Measurements from ENCODE around the gene MEF2D.

MEF2D gene

DNA sequence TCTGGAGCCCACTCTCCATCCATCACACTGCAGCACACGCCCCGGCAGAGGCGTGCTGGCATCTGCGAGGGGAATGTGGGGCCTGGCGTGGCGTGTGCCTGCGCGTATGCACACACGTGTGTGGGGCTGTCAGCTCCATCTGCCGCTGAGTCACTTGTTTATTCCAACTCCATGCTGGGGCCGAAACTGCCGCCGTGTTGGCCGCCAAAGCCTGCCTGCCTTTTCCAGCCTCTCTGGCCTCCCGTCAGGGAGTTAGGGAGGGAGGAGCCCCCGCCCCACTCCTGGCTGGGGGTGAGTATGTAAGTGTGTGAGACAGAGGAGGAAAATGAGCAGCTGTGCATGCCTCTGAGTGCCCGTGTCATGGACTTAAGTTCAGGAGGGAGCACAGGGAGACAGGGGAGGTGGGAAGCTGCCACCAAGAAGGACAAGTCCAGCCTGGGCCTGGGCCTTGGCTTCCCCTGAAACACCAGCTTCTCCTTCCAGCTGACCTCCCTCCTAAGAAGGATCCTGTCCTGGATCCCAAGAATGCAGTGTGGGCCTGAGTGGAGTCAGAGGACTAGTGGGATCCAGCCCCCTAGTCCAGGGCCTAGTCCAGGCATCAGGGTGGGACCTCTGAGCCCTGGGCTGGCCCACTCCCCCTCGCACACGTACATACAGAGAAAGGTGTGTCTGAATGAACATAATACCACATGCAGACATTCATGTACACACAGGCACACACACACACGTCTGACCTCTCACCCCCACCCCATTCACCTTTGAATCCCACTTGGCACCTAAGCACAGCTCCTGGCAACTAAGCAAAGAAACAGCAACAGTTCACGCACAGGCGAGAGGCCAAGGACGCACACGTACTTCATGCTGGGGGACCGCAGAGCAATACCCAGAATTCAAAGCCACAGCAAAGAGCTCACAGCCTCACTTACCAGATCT, 24.7 kb downstream of the MEF2D start:
- no peak for DNase-seq
- TF ChIP-seq, protein P1, sequence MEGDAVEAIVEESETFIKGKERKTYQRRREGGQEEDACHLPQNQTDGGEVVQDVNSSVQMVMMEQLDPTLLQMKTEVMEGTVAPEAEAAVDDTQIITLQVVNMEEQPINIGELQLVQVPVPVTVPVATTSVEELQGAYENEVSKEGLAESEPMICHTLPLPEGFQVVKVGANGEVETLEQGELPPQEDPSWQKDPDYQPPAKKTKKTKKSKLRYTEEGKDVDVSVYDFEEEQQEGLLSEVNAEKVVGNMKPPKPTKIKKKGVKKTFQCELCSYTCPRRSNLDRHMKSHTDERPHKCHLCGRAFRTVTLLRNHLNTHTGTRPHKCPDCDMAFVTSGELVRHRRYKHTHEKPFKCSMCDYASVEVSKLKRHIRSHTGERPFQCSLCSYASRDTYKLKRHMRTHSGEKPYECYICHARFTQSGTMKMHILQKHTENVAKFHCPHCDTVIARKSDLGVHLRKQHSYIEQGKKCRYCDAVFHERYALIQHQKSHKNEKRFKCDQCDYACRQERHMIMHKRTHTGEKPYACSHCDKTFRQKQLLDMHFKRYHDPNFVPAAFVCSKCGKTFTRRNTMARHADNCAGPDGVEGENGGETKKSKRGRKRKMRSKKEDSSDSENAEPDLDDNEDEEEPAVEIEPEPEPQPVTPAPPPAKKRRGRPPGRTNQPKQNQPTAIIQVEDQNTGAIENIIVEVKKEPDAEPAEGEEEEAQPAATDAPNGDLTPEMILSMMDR (IDR thresholded peaks at IDR 0.05; ENCODE audit: low read depth, low read length, missing control alignments) = no peak
- Histone ChIP-seq H3K27me3 (replicated peaks) (no peaks in the 10 kb centered on the region), H3K27ac (no peak overlapping the region), H3K4me3 (ENCODE audit: low read depth, low read length) (no peak overlapping the region), H3K36me3 (replicated peaks) (peaks cover 93% of the 10 kb centered on the region)
- in situ Hi-C loops (cut with HindIII; ENCODE audit: low pct_ligation_motif_present, low sequenced_read_pairs) = no loop called here

DNA sequence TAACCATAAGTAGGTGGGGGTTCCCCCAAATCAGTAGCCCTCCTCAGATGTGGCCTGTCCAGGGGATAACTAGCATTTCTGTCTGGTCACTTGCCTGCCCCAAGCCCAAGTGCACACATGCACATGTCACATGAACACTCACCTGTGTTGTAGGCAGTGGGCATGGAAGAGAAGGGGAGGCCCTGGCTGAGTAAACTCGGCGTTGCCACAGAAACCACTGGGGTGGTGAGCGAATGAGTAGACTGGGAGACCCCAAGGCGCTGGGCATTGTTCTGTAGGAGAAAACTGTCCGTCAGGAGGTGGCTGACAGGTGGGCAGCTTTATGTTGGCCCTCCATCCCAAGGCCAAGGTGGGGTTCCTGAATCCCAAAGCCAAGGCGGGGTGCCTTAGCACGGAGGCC, 25.6 kb downstream of the MEF2D start:
- H3K27ac ChIP-seq = no peak overlapping the region
- no peaks in the 10 kb centered on the region for H3K27me3 ChIP-seq (replicated peaks)
- DNase-seq = no peak
- in situ Hi-C loops (cut with HindIII; ENCODE audit: low pct_ligation_motif_present, low sequenced_read_pairs) = no loop called here
- peaks cover 88% of the 10 kb centered on the region for H3K36me3 ChIP-seq (replicated peaks)
- no peak overlapping the region for H3K4me3 ChIP-seq (ENCODE audit: low read depth, low read length)
- TF ChIP-seq, protein P1 (IDR thresholded peaks at IDR 0.05; ENCODE audit: low read depth, low read length, missing control alignments) = no peak

DNA sequence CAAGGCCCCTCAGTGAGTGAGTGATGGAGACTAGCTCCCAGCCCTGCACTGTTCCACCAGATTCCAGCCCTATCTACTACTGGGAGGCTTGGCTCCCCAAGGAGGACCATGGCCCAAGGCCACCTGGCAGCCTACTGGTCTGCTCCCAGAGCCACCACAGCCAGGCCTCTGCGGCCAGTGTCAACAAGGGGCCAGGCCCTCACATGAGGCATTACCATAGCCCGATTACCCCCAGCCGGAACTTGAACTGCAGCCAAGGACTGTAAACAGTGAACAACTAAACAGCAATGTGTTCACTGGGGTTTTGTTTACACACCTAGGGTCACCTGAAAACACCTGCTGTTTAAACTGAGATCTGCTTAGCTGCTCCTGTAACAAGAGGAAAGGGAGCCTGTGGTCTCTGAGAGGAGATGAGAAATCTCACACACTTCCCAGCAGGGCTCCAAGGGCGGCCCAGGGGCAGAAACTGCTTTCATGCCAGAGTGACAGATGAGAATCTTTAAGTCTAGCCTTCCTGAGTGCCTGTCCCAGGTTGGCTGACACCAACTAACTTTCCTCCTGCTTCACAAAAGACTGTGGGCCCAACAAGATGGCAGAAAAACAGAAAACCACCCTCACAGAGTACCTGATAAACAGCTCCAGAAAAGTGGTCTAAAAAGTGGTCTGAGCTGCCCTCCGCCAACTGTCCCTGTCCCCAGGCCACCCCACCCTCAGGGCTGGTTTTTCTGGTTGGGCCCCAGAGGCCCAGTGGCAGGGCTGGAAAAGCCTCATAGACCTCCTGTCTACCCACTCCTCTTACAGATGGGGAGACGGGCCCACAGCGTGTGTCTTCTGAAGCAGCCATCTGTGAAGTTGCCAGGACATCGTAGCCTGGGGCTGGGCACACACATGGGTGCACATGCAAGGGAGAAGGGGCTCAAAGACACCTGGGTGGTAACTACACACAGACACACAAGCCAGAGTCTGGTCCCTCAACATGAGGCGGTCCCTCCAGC, 28.8 kb downstream of the MEF2D start:
- TF ChIP-seq, protein P1 (IDR thresholded peaks at IDR 0.05; ENCODE audit: low read depth, low read length, missing control alignments) = no peak
- DNase-seq = no peak
- Histone ChIP-seq H3K4me3 (ENCODE audit: low read depth, low read length) (no peak overlapping the region), H3K36me3 (replicated peaks) (peaks cover 79% of the 10 kb centered on the region), H3K27me3 (replicated peaks) (no peaks in the 10 kb centered on the region), H3K27ac (no peak overlapping the region)
- in situ Hi-C loops (cut with HindIII; ENCODE audit: low pct_ligation_motif_present, low sequenced_read_pairs) = no loop called here

DNA sequence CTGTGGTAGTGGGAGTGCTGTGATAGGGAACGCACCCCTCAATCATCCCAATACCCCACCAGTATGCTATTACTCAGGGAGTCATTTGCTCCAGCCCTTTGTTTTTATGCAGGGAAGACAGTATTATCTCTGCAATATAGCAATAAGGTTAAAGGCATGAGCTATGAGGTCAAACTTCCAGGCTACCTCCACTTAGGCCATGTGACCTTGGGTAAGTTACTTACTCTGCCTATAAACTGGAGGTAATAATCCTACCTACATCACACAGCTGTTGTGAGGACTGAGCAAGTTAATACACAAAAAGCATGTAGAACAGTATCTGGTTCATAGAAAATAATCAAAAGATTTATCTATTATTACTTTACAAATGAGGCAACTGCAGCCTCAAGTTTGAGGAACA, 30.1 kb downstream of the MEF2D start:
- H3K27ac ChIP-seq = no peak overlapping the region
- H3K27me3 ChIP-seq (replicated peaks) = no peaks in the 10 kb centered on the region
- TF ChIP-seq, protein P1 (IDR thresholded peaks at IDR 0.05; ENCODE audit: low read depth, low read length, missing control alignments) = no peak
- peaks cover 69% of the 10 kb centered on the region for H3K36me3 ChIP-seq (replicated peaks)
- in situ Hi-C loops (cut with HindIII; ENCODE audit: low pct_ligation_motif_present, low sequenced_read_pairs) = no loop called here
- no peak for DNase-seq
- no peak overlapping the region for H3K4me3 ChIP-seq (ENCODE audit: low read depth, low read length)

DNA sequence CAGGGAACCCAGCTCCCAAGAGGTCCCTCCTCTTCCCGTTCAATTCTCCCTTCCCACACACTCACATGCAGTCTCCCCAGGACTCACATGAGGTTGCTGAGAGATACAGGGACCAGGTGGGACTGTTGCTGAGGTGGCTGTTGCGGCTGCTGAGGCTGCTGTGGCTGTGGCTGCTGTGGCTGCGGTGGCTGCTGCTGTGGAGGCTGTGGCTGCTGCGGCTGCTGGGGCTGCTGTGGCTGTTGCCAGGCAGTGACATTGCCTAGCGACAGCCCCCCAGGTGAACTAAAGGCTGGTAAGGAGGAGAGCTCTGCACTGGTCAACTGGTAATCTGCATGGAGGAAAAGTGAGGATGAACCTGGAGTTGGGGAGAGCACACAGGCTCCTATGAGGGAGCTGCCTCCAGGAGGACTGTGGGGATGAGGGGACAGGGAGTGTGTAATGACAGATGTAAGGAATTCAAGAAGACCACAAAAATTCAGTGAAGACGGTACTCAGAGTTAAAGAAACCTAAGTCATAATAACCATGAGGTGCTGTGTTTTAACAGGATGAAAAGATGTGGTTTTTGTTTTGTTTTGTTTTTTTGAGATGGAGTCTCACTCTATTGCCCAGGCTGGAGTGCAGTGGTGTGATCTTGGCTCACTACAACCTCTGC, 31.8 kb downstream of the MEF2D start:
- Histone ChIP-seq H3K4me3 (ENCODE audit: low read depth, low read length) (no peak overlapping the region), H3K36me3 (replicated peaks) (peaks cover 56% of the 10 kb centered on the region), H3K27ac (no peak overlapping the region), H3K27me3 (replicated peaks) (no peaks in the 10 kb centered on the region)
- DNase-seq = no peak
- in situ Hi-C loops (cut with HindIII; ENCODE audit: low pct_ligation_motif_present, low sequenced_read_pairs) = no loop called here
- TF ChIP-seq, protein P1 (IDR thresholded peaks at IDR 0.05; ENCODE audit: low read depth, low read length, missing control alignments) = no peak
